Liver (tissue), 9 donors: ENCODE results near the gene ACOXL. TPM values are rescaled to one million over a fixed set of nuclear protein-coding genes. Genes with fewer than 3 reads are reported as not detected.

Source experiments
- DNase-seq: peaks from one replicate; pipeline ENCODE4 v3.0.0-alpha.2; 2017; ENCODE audit warnings: low spot score
- H3K27ac ChIP-seq, 2 donors: one replicate each; pipeline ENCODE4 v1.7.0; 2013; ENCODE audit warnings: inconsistent platforms in 2 of 2, low read length in 2 of 2, control low read depth in 1 of 2, low read depth in 1 of 2, mild to moderate bottlenecking in 1 of 2
- H3K27me3 ChIP-seq, 4 donors: one replicate each; pipeline versions ENCODE4 v1.6.1 to v1.7.0; 2013; ENCODE audit warnings: low read length in 3 of 4, inconsistent platforms in 1 of 4, mild to moderate bottlenecking in 1 of 4, moderate library complexity in 1 of 4; ENCODE audit not compliant: control insufficient read depth in 4 of 4, insufficient read depth in 4 of 4
- H3K36me3 ChIP-seq, 4 donors: one replicate each; pipeline versions ENCODE4 v1.6.1 to v1.7.0; 2013; ENCODE audit warnings: low read length in 3 of 4, mild to moderate bottlenecking in 3 of 4, low read depth in 1 of 4, moderate library complexity in 1 of 4; ENCODE audit not compliant: control insufficient read depth in 4 of 4, insufficient read depth in 3 of 4
- H3K4me1 ChIP-seq, 4 donors: one replicate each; pipeline versions ENCODE4 v1.6.1 to v1.7.0; 2013; ENCODE audit warnings: low read length in 3 of 4, mild to moderate bottlenecking in 3 of 4, moderate library complexity in 1 of 4; ENCODE audit not compliant: control insufficient read depth in 4 of 4, insufficient read depth in 4 of 4
- H3K4me3 ChIP-seq, 3 donors: one replicate each; pipeline versions ENCODE4 v1.6.1 to v1.7.0; 2013; ENCODE audit warnings: low read length in 3 of 3, control low read depth in 1 of 3, low read depth in 1 of 3, mild to moderate bottlenecking in 1 of 3
- H3K9ac ChIP-seq, 2 donors: one replicate each; pipeline ENCODE4 v1.7.0; 2013; ENCODE audit warnings: low read length in 2 of 2, mild to moderate bottlenecking in 2 of 2, moderate library complexity in 2 of 2, control low read depth in 1 of 2, low read depth in 1 of 2
- H3K9me3 ChIP-seq, 4 donors: one replicate each; pipeline versions ENCODE4 v1.6.1 to v1.7.0; 2013; ENCODE audit warnings: low read length in 3 of 4; ENCODE audit not compliant: control insufficient read depth in 4 of 4
- ATF3 ChIP-seq: IDR thresholded peaks from 2 replicates; pipeline ENCODE4 v1.6.1; 2016; ENCODE audit warnings: antibody characterized with exemption
- EGR1 ChIP-seq, 2 donors: IDR thresholded peaks; 2 replicates each; pipeline ENCODE4 v1.6.1; 2016 to 2018; ENCODE audit warnings: antibody characterized with exemption in 2 of 2, low read depth in 2 of 2
- FOXA1 ChIP-seq: IDR thresholded peaks from 2 replicates; pipeline ENCODE4 v1.6.1; 2016; ENCODE audit warnings: antibody characterized with exemption
- FOXA2 ChIP-seq: IDR thresholded peaks from 2 replicates; pipeline ENCODE4 v1.6.1; 2016; ENCODE audit warnings: antibody characterized with exemption
- GABPA ChIP-seq, 2 donors: IDR thresholded peaks in 1 of 2; conservative IDR thresholded peaks in 1 of 2; 2 replicates each; pipeline ENCODE4 v1.6.1; 2016; ENCODE audit warnings: antibody characterized with exemption in 2 of 2, mild to moderate bottlenecking in 1 of 2, moderate library complexity in 1 of 2
- HNF4A ChIP-seq, 2 donors: conservative IDR thresholded peaks; 2 replicates each; pipeline ENCODE4 v1.6.1; 2016; ENCODE audit warnings: antibody characterized with exemption in 2 of 2, mild to moderate bottlenecking in 2 of 2
- HNF4G ChIP-seq: IDR thresholded peaks from 2 replicates; pipeline ENCODE4 v1.6.1; 2016; ENCODE audit warnings: antibody characterized with exemption
- JUND ChIP-seq, 2 donors: IDR thresholded peaks; 2 replicates each; pipeline ENCODE4 v1.6.1; 2016; ENCODE audit warnings: antibody characterized with exemption in 2 of 2
- NR2F2 ChIP-seq: IDR thresholded peaks from 2 replicates; pipeline ENCODE4 v1.6.1; 2016; ENCODE audit warnings: antibody characterized with exemption
- RAD21 ChIP-seq, 2 donors: IDR thresholded peaks; 2 replicates each; pipeline ENCODE4 v1.6.1; 2016; ENCODE audit warnings: antibody characterized with exemption in 2 of 2, mild to moderate bottlenecking in 2 of 2
- RXRA ChIP-seq, 2 donors: IDR thresholded peaks; 2 replicates each; pipeline ENCODE4 v1.6.1; 2017 to 2018; ENCODE audit warnings: antibody characterized with exemption in 2 of 2, mild to moderate bottlenecking in 1 of 2
- SP1 ChIP-seq: IDR thresholded peaks from 2 replicates; pipeline ENCODE4 v1.6.1; 2018; ENCODE audit warnings: antibody characterized with exemption, mild to moderate bottlenecking
- TAF1 ChIP-seq: conservative IDR thresholded peaks from 2 replicates; pipeline ENCODE4 v1.6.1; 2016; ENCODE audit warnings: antibody characterized with exemption, mild to moderate bottlenecking
- YY1 ChIP-seq: IDR thresholded peaks from 2 replicates; pipeline ENCODE4 v1.6.1; 2016; ENCODE audit warnings: antibody characterized with exemption, mild to moderate bottlenecking
- WGBS: extraction: QIAGEN DNeasy Blood & Tissue Kit; methylation state at CpG from one replicate; pipeline ENCODE4 v1.1.7; 2013; 5-methylcytosine and 5-hydroxymethylcytosine counted together
- polyA plus RNA-seq, 2 donors: library from polyadenylated mRNA; stranded (reverse) in 1 of 2; unstranded in 1 of 2; fragments of 200-250 nt in 1 of 2; fragments of >200 nt in 1 of 2; fragmentation: Nextera tagmentation in 1 of 2; extraction: Ambion mirVana in 1 of 2; gene quantifications; one replicate each; pipeline versions ENCODE4 v1.2.1 to v1.2.3, GENCODE V29; 2013 to 2015
- total RNA-seq, 2 donors: library from RNA; depleted of rRNA; stranded (reverse); fragments of >200 nt; gene quantifications; one replicate each; pipeline ENCODE4 v1.2.3, GENCODE V29; 2014
- TF ChIP-seq, protein P1 (sequence below): IDR thresholded peaks from 2 replicates; pipeline ENCODE4 v1.6.1; 2016; ENCODE audit warnings: antibody characterized with exemption, mild to moderate bottlenecking
- TF ChIP-seq, protein P2 (sequence below): fragments of 150-350 bp; IDR thresholded peaks from 2 replicates; pipeline ENCODE4 v1.5.1; 2017; ENCODE audit warnings: improper control_type of control experiment, low read depth, low read length; ENCODE audit not compliant: missing input control
- TF ChIP-seq, protein P3 (sequence below): IDR thresholded peaks from 2 replicates; pipeline ENCODE4 v1.6.1; 2016; ENCODE audit warnings: antibody characterized with exemption
- TF ChIP-seq, protein P4 (sequence below): IDR thresholded peaks from 2 replicates; pipeline ENCODE4 v1.6.1; 2016; ENCODE audit warnings: antibody characterized with exemption
- donor health status: healthy.
- donor health status: healthy.
- donor health status: healthy.
- donor health status: healthy.
- donor health status: healthy.

ACOXL gene
- total and polyA plus RNA-seq, 4 donors, result 0.07 TPM; not detected in 3

- TF ChIP-seq RAD21 (IDR thresholded peaks at IDR 0.05) (no peak), JUND (IDR thresholded peaks at IDR 0.05) (no peak), FOXA1 (no peak), YY1 (no peak), GABPA (IDR thresholded peaks at IDR 0.05 in 1 of 2, conservative IDR thresholded peaks at IDR 0.05 in 1 of 2) (no peak), HNF4A (conservative IDR thresholded peaks at IDR 0.05) (no peak), HNF4G (no peak), NR2F2 (no peak), EGR1 (IDR thresholded peaks at IDR 0.05; ENCODE audit: low read depth in 2 of 2) (no peak), FOXA2 (no peak), TAF1 (no peak), RXRA (IDR thresholded peaks at IDR 0.05) (no peak)
- TF ChIP-seq, protein P1, sequence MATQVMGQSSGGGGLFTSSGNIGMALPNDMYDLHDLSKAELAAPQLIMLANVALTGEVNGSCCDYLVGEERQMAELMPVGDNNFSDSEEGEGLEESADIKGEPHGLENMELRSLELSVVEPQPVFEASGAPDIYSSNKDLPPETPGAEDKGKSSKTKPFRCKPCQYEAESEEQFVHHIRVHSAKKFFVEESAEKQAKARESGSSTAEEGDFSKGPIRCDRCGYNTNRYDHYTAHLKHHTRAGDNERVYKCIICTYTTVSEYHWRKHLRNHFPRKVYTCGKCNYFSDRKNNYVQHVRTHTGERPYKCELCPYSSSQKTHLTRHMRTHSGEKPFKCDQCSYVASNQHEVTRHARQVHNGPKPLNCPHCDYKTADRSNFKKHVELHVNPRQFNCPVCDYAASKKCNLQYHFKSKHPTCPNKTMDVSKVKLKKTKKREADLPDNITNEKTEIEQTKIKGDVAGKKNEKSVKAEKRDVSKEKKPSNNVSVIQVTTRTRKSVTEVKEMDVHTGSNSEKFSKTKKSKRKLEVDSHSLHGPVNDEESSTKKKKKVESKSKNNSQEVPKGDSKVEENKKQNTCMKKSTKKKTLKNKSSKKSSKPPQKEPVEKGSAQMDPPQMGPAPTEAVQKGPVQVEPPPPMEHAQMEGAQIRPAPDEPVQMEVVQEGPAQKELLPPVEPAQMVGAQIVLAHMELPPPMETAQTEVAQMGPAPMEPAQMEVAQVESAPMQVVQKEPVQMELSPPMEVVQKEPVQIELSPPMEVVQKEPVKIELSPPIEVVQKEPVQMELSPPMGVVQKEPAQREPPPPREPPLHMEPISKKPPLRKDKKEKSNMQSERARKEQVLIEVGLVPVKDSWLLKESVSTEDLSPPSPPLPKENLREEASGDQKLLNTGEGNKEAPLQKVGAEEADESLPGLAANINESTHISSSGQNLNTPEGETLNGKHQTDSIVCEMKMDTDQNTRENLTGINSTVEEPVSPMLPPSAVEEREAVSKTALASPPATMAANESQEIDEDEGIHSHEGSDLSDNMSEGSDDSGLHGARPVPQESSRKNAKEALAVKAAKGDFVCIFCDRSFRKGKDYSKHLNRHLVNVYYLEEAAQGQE, result no peak
- TF ChIP-seq, protein P2, sequence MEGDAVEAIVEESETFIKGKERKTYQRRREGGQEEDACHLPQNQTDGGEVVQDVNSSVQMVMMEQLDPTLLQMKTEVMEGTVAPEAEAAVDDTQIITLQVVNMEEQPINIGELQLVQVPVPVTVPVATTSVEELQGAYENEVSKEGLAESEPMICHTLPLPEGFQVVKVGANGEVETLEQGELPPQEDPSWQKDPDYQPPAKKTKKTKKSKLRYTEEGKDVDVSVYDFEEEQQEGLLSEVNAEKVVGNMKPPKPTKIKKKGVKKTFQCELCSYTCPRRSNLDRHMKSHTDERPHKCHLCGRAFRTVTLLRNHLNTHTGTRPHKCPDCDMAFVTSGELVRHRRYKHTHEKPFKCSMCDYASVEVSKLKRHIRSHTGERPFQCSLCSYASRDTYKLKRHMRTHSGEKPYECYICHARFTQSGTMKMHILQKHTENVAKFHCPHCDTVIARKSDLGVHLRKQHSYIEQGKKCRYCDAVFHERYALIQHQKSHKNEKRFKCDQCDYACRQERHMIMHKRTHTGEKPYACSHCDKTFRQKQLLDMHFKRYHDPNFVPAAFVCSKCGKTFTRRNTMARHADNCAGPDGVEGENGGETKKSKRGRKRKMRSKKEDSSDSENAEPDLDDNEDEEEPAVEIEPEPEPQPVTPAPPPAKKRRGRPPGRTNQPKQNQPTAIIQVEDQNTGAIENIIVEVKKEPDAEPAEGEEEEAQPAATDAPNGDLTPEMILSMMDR, result no peak
- TF ChIP-seq, protein P3, sequence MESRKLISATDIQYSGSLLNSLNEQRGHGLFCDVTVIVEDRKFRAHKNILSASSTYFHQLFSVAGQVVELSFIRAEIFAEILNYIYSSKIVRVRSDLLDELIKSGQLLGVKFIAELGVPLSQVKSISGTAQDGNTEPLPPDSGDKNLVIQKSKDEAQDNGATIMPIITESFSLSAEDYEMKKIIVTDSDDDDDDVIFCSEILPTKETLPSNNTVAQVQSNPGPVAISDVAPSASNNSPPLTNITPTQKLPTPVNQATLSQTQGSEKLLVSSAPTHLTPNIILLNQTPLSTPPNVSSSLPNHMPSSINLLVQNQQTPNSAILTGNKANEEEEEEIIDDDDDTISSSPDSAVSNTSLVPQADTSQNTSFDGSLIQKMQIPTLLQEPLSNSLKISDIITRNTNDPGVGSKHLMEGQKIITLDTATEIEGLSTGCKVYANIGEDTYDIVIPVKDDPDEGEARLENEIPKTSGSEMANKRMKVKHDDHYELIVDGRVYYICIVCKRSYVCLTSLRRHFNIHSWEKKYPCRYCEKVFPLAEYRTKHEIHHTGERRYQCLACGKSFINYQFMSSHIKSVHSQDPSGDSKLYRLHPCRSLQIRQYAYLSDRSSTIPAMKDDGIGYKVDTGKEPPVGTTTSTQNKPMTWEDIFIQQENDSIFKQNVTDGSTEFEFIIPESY, result no peak
- Histone ChIP-seq H3K4me1 (no peaks in the 10 kb centered on the region), H3K27me3 (no peaks in the 10 kb centered on the region), H3K9ac (no peak overlapping the region), H3K36me3 (no peaks in the 10 kb centered on the region), H3K27ac (no peak overlapping the region), H3K4me3 (no peak overlapping the region), H3K9me3 (peaks cover 0 to 3% (median 0%) of the 10 kb centered on the region in 4 donors)
- 87% methylated on average over 9 of the region's 9 CpGs for WGBS
- no peak for DNase-seq
Observed at GRCh38 chr2:111057721-111058120, 325.3 kb downstream of the ACOXL start.

GRCh38 chr2:111058264-111058663 is 325.9 kb downstream of the ACOXL start:
- Histone ChIP-seq H3K27ac (no peak overlapping the region), H3K27me3 (no peaks in the 10 kb centered on the region), H3K9ac (no peak overlapping the region), H3K4me3 (no peak overlapping the region), H3K36me3 (no peaks in the 10 kb centered on the region), H3K4me1 (no peaks in the 10 kb centered on the region), H3K9me3 (peaks cover 0 to 3% (median 0%) of the 10 kb centered on the region in 4 donors)
- WGBS, result 77% methylated on average over 5 of the region's 5 CpGs
- no peak for DNase-seq
- TF ChIP-seq, protein P2, result no peak
- TF ChIP-seq, protein P3, result no peak
- TF ChIP-seq EGR1 (IDR thresholded peaks at IDR 0.05; ENCODE audit: low read depth in 2 of 2), result no peak
- no peak for TF ChIP-seq HNF4A (conservative IDR thresholded peaks at IDR 0.05)
- TF ChIP-seq ATF3, result no peak
- no peak for TF ChIP-seq GABPA (IDR thresholded peaks at IDR 0.05 in 1 of 2, conservative IDR thresholded peaks at IDR 0.05 in 1 of 2)
- TF ChIP-seq, protein P4, sequence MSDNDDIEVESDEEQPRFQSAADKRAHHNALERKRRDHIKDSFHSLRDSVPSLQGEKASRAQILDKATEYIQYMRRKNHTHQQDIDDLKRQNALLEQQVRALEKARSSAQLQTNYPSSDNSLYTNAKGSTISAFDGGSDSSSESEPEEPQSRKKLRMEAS, result no peak
- no peak for TF ChIP-seq FOXA1
- TF ChIP-seq RAD21 (IDR thresholded peaks at IDR 0.05), result no peak
- no peak for TF ChIP-seq NR2F2
- TF ChIP-seq SP1, result no peak
- no peak for TF ChIP-seq RXRA (IDR thresholded peaks at IDR 0.05)
